Neural crest cell (in vitro differentiated cells): ENCODE results near the gene MTURN. TPM values are rescaled to one million over a fixed set of nuclear protein-coding genes. Genes with fewer than 3 reads are reported as not detected.

Source experiments
- DNase-seq: peaks from one replicate; pipeline ENCODE4 v3.0.0; 2021; ENCODE audit warnings: low read depth, mixed read lengths, low spot score
- H3K27ac Mint-ChIP-seq: one replicate; pipeline ENCODE4 v1.8.0; 2021; ENCODE audit warnings: mild to moderate bottlenecking, mixed read lengths; ENCODE audit not compliant: unreplicated experiment
- H3K27me3 Mint-ChIP-seq: 2 replicates; pipeline ENCODE4 v1.8.0; 2021; ENCODE audit warnings: low read depth, mild to moderate bottlenecking, mixed read lengths
- H3K36me3 Mint-ChIP-seq: 2 replicates; pipeline ENCODE4 v1.8.0; 2021; ENCODE audit warnings: low read depth, mild to moderate bottlenecking, mixed read lengths
- H3K4me1 Mint-ChIP-seq: 2 replicates; pipeline ENCODE4 v1.8.0; 2021; ENCODE audit warnings: mixed read lengths
- H3K4me3 Mint-ChIP-seq: one replicate; pipeline ENCODE4 v1.8.0; 2021; ENCODE audit warnings: mild to moderate bottlenecking, mixed read lengths
- H3K9me3 Mint-ChIP-seq: 2 replicates; pipeline ENCODE4 v1.8.0; 2021; ENCODE audit warnings: mixed read lengths
- total RNA-seq: library from RNA; stranded (reverse); gene quantifications from 2 replicates; pipeline ENCODE4 v1.2.1, GENCODE V29; 2021
- TF ChIP-seq, protein P1 (sequence below): fragments of 200-600 bp; sonication (generic); conservative IDR thresholded peaks from 2 replicates; pipeline ENCODE4 v1.5.0; 2021; ENCODE audit warnings: antibody characterized with exemption, mild to moderate bottlenecking

MTURN gene
- total RNA-seq, 1 donor from 2014 or later = 6.6 TPM

DNA sequence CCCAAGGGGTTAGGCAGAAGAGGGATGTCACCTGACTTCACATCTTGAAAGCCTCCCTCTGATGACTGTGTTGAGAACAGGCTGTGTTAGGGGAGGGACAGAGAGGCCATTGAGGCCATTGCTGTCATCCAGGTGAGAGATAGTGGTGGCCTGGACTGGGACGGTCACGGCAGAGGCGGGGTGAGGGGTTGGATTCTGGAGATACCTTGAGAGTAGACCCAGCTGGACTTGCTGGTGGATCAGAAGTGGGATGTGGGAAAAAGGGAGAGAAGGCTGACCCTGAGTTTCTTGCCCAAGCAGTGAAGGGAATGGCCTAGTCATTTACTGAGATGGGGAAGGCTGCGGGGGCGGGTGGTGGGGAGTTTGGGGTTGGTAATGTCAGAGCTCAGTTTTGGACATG is 13.6 kb downstream of the MTURN start:
- no peak for DNase-seq
- Mint-ChIP-seq H3K27ac (no peak overlapping the region), H3K4me3 (no peak overlapping the region), H3K4me1 (no peaks in the 10 kb centered on the region), H3K9me3 (no peaks in the 10 kb centered on the region), H3K36me3 (no peaks in the 10 kb centered on the region), H3K27me3 (no peaks in the 10 kb centered on the region)
- TF ChIP-seq, protein P1, sequence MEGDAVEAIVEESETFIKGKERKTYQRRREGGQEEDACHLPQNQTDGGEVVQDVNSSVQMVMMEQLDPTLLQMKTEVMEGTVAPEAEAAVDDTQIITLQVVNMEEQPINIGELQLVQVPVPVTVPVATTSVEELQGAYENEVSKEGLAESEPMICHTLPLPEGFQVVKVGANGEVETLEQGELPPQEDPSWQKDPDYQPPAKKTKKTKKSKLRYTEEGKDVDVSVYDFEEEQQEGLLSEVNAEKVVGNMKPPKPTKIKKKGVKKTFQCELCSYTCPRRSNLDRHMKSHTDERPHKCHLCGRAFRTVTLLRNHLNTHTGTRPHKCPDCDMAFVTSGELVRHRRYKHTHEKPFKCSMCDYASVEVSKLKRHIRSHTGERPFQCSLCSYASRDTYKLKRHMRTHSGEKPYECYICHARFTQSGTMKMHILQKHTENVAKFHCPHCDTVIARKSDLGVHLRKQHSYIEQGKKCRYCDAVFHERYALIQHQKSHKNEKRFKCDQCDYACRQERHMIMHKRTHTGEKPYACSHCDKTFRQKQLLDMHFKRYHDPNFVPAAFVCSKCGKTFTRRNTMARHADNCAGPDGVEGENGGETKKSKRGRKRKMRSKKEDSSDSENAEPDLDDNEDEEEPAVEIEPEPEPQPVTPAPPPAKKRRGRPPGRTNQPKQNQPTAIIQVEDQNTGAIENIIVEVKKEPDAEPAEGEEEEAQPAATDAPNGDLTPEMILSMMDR = no peak

- Mint-ChIP-seq H3K4me1 (no peaks in the 10 kb centered on the region), H3K27me3 (no peaks in the 10 kb centered on the region), H3K4me3 (no peak overlapping the region), H3K9me3 (no peaks in the 10 kb centered on the region), H3K36me3 (no peaks in the 10 kb centered on the region), H3K27ac (no peak overlapping the region)
- no peak for DNase-seq
- TF ChIP-seq, protein P1 = no peak
These were observed 14.2 kb downstream of the MTURN start for GRCh38 chr7:30148951-30149459.

DNA sequence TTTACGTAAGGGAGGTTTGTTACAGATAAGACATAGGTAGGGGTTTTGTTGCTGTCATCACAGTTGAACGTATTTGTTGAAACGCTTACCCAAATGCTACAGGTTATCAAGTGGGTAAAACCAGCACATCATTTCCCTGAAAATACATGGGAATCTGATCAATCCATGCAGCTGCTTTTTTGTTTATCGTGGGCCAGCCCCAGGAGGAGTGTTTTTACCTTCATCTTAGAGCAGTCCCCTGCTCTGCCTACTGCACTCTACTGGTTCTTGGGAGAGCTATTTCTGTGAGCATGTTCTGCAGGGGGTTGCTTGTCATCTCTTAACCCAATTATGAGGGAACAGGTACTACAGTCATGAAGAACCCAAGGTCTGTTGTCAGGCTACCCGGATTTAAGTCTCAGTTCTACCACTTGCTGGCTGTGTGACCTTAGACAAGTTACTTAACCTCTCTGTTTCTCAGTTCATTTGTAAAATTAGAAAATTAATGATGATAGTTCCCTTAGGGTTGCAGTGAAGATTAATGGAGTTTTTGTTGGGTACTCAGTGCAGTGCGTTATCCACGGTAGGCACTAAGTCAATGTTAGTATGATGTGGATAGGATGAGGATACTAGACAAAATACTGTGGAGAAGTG is 15.0 kb downstream of the MTURN start:
- no peak overlapping the region for H3K4me3 Mint-ChIP-seq
- DNase-seq = no peak
- H3K4me1 Mint-ChIP-seq = no peaks in the 10 kb centered on the region
- no peaks in the 10 kb centered on the region for H3K27me3 Mint-ChIP-seq
- TF ChIP-seq, protein P1 = no peak
- no peaks in the 10 kb centered on the region for H3K36me3 Mint-ChIP-seq
- H3K9me3 Mint-ChIP-seq = no peaks in the 10 kb centered on the region
- H3K27ac Mint-ChIP-seq = no peak overlapping the region

GRCh38 chr7:30150711-30151110 is 15.9 kb downstream of the MTURN start:
- Mint-ChIP-seq H3K27me3 (no peaks in the 10 kb centered on the region), H3K4me1 (no peaks in the 10 kb centered on the region), H3K9me3 (no peaks in the 10 kb centered on the region), H3K4me3 (no peak overlapping the region), H3K36me3 (no peaks in the 10 kb centered on the region), H3K27ac (no peak overlapping the region)
- TF ChIP-seq, protein P1 = no peak
- no peak for DNase-seq

DNA sequence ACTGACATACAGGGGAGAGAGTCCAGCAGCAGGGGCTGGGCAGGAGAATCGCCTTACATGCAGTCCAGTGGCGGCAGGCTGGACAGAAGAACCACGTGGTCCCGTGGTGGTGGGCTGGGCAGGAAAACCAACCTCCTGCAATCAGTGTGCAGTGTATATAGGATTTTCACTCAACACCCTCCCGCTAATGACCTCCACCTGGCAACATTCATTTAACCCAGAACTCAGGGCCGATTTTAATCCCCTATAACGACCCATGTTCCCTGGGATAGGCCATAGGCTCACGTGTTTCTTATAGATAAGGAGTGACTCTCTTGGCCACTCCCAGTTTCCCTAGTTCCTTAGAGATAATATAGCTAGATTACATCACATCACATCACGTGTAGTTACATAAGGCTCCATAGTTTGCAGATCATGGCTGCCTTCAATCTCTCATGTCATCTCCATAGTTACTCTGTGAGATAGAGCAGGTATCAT is 19.4 kb downstream of the MTURN start:
- no peak overlapping the region for H3K4me3 Mint-ChIP-seq
- H3K27me3 Mint-ChIP-seq = no peaks in the 10 kb centered on the region
- no peaks in the 10 kb centered on the region for H3K4me1 Mint-ChIP-seq
- TF ChIP-seq, protein P1 = no peak
- H3K36me3 Mint-ChIP-seq = no peaks in the 10 kb centered on the region
- no peak for DNase-seq
- H3K9me3 Mint-ChIP-seq = no peaks in the 10 kb centered on the region
- H3K27ac Mint-ChIP-seq = no peak overlapping the region
